CD4-positive, alpha-beta T cell treated with Interleukin-12 subunit alpha and Interleukin-12 subunit beta, for 1 hour (primary cell): ENCODE results near the gene RNF31.
A peak's percentile ranks its signal among the peaks of the same experiment; 100 is the strongest.

Experiments used
- DNase-seq: peaks from one replicate; pipeline ENCODE4 v3.0.0-alpha.2; 2020

Gene RNF31

GRCh38 chr14:24138396-24139271 is 8.7 kb upstream of the RNF31 start:
- DNase-seq: no peak

- DNase-seq: peak; percentile 31
Measured at GRCh38 chr14:24139272-24139934, 7.9 kb upstream of the RNF31 start.

GRCh38 chr14:24141097-24141880 is 6.0 kb upstream of the RNF31 start, which contains the start of gene EMC9:
EMC9 (minus strand) TSS chr14:24141591; CDS start chr14:24141304, 287 bp downstream.
- DNase-seq: peak; percentile 99

- DNase-seq: no peak
Measured at GRCh38 chr14:24143511-24143910, 3.8 kb upstream of the RNF31 start.

DNA sequence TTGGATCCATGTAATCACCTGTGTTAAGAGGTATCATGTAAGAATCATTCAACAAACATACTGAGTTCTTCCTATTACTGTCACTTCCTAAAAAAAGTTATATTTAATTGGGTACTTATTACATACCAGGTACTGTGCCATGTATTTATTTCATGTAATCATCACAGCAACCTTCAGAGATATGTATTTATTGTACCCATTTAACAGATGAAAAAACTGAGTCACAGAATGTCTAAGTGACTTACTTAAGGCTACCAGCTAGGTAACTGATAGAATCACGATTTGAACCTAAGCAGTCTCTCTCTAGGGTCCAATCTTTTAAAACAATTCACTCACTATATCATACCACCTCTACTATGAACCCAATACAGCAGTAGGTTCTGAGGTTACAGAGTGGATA is 2.8 kb upstream of the RNF31 start:
- no peak for DNase-seq

- no peak for DNase-seq
Measured at GRCh38 chr14:24145219-24145618, 2.1 kb upstream of the RNF31 start.

DNA sequence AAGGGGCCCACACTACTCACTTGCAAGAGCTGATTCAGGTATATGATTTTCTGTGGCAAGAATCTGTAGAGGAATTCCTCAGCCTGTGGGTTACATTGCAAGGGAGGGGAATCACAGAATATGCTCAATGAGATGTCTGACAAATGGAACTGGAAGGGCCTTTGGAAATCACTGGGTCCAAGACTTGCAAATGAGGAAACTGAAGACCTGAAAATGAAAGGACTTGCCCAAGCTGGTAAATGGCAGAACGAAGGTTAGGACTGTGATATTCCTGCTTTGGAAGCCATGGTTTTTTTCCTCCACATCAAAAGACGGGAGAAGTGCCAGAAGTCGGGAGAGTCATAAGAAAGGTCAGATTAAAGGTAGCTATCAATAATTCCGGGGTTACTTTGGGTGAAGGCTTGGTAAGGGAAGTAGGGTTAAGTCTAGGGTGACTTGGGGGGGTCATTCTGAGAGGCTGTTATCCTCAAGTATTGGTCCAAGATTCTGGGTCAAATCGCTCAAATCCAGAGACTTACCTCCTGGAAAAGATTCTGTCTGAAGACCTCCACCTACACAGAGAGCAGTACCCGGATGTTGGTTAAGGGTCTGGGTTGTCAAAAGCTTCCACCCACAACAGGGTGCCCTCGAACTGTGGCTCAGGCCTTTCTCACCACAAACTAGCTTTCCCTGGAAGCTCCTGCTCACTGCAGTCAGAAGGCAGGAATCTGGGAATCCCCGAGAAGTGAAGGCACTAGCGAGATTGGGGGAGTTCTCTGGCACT is 1.4 kb upstream of the RNF31 start:
- DNase-seq: no peak

DNA sequence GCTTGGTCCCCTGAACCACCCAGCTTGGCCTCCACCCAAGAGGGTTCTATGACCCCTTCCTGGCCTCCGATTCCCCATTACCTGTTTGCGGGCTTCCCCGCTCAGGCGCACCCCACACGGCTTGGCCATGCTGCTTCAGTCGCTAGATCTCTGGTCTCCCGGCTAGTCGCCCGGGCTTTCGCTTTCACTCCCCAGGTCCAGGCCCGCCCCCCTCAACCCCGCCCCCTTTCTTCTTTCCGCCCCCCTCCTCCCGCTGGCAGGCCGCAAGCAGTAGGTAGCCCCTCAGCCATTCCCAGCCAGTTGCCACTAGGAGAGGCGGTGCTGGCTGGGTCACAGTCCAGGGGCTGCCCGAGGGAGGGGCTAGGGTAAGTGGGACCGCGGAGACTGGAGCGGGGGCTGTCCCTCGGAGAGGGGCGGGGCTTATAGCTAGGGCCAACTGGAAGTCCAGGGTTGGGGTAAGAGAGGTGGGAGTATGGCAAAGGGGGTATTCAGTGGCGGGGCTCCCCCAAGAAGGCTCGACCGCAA is 783 bp upstream of the RNF31 start, which contains the start of gene PSME2:
Gene PSME2, minus strand, starts transcription at position 158 of the 525 bp plus-strand sequence. Its CDS starts 29 bp downstream, at position 129.
- peak; percentile 89 for DNase-seq

DNA sequence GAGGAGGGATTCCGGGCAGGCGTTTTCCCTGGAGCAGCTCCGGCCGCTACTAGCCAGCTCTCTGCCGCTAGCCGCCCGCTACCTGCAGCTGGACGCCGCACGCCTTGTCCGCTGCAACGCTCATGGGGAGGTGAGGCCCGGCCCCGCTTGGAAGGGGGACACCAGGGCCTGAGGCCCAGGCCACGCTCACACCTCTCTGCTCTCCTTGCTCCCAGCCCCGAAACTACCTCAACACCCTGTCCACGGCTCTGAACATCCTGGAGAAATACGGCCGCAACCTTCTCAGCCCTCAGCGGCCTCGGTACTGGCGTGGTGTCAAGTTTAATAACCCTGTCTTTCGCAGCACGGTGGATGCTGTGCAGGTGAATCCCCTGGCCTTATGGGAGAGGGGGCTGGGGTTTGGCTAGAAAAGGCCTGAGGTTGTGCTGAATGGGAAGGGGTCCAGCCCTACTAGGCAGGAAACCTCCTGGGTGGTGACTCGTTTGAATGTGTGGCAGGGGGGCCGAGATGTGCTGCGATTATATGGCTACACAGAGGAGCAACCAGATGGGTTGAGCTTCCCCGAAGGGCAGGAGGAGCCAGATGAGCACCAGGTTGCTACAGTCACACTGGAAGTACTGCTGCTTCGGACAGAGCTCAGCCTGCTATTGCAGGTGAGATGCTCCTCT is 597 bp downstream of the RNF31 start:
- DNase-seq: no peak

DNA sequence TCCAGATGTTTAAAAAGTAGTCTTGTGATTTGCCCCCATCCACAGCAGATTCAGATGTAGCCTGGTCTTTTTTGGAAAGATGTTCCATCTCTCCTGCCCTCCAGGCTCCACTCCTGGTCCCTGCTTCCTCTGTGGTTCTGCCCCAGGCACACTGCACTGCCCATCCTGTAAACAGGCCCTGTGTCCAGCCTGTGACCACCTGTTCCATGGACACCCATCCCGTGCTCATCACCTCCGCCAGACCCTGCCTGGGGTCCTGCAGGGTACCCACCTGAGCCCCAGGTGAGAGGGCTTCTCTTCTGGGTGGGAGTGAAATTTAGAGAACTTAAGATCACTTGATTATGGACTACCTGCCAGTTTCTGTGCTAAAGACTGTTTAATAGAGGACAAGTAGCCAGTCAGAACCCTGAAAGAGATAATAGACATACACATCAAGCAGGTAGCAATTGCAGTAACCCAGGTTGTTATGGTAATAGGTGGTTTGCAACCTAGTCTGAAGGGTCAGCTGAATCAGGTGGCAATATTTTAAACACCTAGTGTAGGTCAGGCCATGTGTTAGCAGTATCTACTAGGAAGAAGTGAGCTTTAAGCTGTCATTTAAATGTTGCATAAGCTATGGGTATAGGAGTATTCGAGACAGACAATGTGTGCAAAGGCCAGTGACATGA is 2.1 kb downstream of the RNF31 start:
- DNase-seq: no peak

DNA sequence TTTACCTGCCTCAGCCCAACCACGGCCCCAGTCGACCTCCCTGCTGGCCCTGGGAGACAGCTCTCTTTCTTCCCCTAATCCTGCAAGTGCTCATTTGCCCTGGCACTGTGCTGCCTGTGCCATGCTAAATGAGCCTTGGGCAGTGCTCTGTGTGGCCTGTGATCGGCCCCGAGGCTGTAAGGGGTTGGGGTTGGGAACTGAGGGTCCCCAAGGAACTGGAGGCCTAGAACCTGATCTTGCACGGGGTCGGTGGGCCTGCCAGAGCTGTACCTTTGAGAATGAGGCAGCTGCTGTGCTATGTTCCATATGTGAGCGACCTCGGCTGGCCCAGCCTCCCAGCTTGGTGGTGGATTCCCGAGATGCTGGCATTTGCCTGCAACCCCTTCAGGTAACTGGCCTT is 2.8 kb downstream of the RNF31 start:
- DNase-seq: no peak

- no peak for DNase-seq
Measured at GRCh38 chr14:24150567-24150966, 3.3 kb downstream of the RNF31 start.

DNA sequence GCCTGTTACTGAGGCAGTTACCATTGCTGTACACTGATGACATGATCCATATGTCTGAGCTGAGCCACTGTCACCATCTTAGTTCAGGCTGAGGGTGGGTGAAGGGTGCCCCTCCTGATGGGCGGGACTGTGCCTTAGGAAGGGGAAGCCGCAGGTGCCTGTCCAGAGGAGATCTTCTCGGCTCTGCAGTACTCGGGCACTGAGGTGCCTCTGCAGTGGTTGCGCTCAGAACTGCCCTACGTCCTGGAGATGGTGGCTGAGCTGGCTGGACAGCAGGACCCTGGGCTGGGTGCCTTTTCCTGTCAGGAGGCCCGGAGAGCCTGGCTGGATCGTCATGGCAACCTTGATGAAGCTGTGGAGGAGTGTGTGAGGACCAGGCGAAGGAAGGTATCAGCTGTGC is 3.7 kb downstream of the RNF31 start:
- no peak for DNase-seq

- DNase-seq: no peak
Measured at GRCh38 chr14:24151404-24152080, 4.2 kb downstream of the RNF31 start.

GRCh38 chr14:24155100-24155499 is 7.8 kb downstream of the RNF31 start:
- DNase-seq: no peak

- no peak for DNase-seq
Measured at GRCh38 chr14:24156840-24157239, 9.5 kb downstream of the RNF31 start.

DNA sequence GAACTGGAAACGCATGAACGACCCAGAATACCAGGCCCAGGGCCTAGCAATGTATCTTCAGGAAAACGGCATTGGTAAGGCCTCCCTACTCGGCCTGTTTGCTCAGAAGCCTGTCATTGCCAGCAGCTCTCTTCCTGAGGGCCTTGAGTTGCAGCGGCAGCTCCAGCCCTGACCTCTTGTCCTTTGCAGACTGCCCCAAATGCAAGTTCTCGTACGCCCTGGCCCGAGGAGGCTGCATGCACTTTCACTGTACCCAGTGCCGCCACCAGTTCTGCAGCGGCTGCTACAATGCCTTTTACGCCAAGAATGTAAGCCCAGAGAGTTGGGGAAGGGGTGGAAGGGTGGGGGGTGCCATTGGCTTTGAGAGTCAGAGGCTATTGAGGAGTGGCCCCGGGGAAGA is 10.0 kb downstream of the RNF31 start:
- DNase-seq: no peak

DNA sequence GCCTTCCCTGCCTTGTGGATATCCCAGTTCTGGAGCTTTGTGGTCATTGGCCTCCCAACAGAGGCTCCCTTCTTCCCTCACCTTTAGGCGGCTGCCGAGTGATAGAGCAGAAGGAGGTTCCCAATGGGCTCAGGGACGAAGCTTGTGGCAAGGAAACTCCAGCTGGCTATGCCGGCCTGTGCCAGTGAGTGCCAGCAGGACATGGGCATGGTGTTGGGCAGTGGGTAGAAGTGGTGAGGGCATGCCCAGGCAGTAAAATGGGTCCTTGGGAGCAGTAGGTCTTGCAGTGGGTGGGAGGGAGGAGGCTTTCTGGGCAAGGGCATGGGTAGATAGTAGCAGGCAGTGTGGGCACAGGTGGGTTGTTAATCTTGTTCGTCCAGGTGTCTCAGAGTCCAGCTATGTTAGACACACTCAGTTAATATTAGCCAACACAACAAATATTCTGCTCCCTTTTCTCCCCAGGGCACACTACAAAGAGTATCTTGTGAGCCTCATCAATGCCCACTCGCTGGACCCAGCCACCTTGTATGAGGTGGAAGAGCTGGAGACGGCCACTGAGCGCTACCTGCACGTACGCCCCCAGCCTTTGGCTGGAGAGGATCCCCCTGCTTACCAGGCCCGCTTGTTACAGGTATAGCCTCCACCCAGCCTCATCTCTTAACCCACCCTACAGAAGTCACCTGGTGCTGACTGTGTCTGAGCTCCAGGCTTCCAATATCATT is 12.6 kb downstream of the RNF31 start:
- no peak for DNase-seq

- no peak for DNase-seq
Measured at GRCh38 chr14:24160499-24160849, 13.2 kb downstream of the RNF31 start.
